K562 (cell line): ENCODE data around the gene HMX2.

Experiments
- MXI1 ChIP-seq: IDR thresholded peaks from 2 replicates; pipeline ENCODE4 v1.6.1; 2011; ENCODE audit warnings: low read depth, mild to moderate bottlenecking, improper control_type of control experiment, low read length
- NCOR1 ChIP-seq: fragments of 450-650 bp; IDR thresholded peaks from 2 replicates; pipeline ENCODE4 v1.6.1; 2016; ENCODE audit warnings: mild to moderate bottlenecking, moderate library complexity
- NFRKB ChIP-seq: fragments of 450-650 bp; IDR thresholded peaks from 2 replicates; pipeline ENCODE4 v1.6.1; 2016; ENCODE audit warnings: low read depth
- PTBP1 ChIP-seq: fragments of 200-400 bp; formaldehyde crosslinking; IDR thresholded peaks from 2 replicates; pipeline ENCODE4 v1.6.1; 2017; ENCODE audit warnings: low read depth, low read length
- SNAPC5 ChIP-seq: fragments of 250-450 bp; sonication (Bioruptor Pico); IDR thresholded peaks from 2 replicates; pipeline ENCODE4 v1.8.0; 2021; ENCODE audit warnings: moderate library complexity, mild to moderate bottlenecking, inconsistent platforms
- THRA ChIP-seq: fragments of 450-650 bp; IDR thresholded peaks from 2 replicates; pipeline ENCODE4 v1.6.1; 2017; ENCODE audit warnings: mild to moderate bottlenecking, moderate library complexity
- ZNF561 ChIP-seq: fragments of 450-650 bp; formaldehyde crosslinking; conservative IDR thresholded peaks from 2 replicates; pipeline ENCODE4 v1.4.0; 2020; ENCODE audit warnings: mild to moderate bottlenecking, moderate library complexity

- TF ChIP-seq PTBP1 (no peak), THRA (no peak), NCOR1 (no peak), NFRKB (no peak), ZNF561 (no peak), SNAPC5 (no peak), MXI1 (no peak)
Observed at GRCh38 chr10:123143162-123143824, 4.6 kb upstream of the HMX2 start.
